GM12892 (cell line): ENCODE measurements around the gene DEFB132.
"Not testable (repeated sequence)": the region's sequence is repeated elsewhere in the genome, so short reads cannot be mapped to it uniquely, and the experiment has no call there.

Experiments
- DNase-seq: peaks from one replicate; pipeline ENCODE4 v3.0.0; 2011; ENCODE audit not compliant: insufficient read length
- FAIRE-seq: peaks from 2 replicates; lab custom pipeline; 2011; peaks lifted over from hg19 to GRCh38; lab: Jason Lieb, UNC
- POLR2A ChIP-seq: IDR thresholded peaks from 2 replicates; pipeline ENCODE4 v1.6.1; 2011; ENCODE audit warnings: low read depth, low read length, control low read depth
- POLR2AphosphoS5 ChIP-seq: IDR thresholded peaks from 2 replicates; pipeline ENCODE4 v1.6.1; 2011; ENCODE audit warnings: low read depth, low read length, control low read depth
- TAF1 ChIP-seq: IDR thresholded peaks from 2 replicates; pipeline ENCODE4 v1.6.1; 2011; ENCODE audit warnings: low read depth, mild to moderate bottlenecking, control low read depth, low read length, borderline replicate concordance

The DEFB132 gene

DNA sequence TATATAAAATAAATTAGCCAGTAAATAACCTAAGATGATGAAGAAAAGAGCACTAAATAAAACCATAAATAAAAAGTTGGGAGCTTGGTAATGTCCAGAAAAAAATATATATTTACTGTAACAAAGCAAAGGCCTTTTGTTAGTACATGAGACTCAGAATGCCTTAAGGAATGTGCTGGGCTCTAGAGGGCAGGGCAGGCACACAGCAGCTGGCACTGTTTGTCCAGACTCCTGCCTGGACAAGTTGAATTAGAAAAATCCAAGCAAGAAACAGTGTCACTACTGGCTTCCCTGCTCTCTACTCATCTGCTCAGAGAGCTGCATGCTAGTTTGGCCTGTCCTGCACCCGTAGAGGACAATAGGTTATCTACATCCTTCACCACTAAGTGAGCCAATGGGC, 21.6 kb upstream of the DEFB132 start:
- no peak for FAIRE-seq
- no peak for TF ChIP-seq POLR2A
- TF ChIP-seq POLR2AphosphoS5 = no peak
- no peak for TF ChIP-seq TAF1

DNA sequence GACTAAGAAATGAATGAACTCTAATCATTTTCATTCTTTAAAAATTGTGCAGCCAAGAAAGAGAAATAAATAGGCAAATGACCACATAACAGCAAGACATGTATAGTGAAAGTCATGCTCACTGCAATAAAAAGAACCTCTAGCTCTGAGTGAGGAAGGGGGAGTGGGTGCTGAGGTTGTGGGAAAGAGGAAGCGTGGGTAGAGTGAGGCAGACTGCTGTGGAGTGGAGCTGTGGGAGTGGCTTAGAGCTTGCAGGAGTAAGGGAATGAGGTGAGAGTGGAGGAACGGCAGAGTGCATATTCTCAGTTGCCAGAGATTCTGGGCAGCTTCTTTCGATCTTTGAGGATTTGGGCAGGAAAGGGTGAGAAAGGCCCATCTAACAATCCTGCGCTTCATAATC, 20.0 kb upstream of the DEFB132 start:
- DNase-seq (no peak), FAIRE-seq (peak; percentile 58)
- TF ChIP-seq POLR2AphosphoS5 (no peak), TAF1 (no peak), POLR2A (no peak)

More for the DNA sequence above, 21.6 kb upstream of the DEFB132 start:
- no peak for DNase-seq

- FAIRE-seq (peak; percentile 80), DNase-seq (no peak)
- no peak for TF ChIP-seq POLR2A
- TF ChIP-seq TAF1 = no peak
- no peak for TF ChIP-seq POLR2AphosphoS5
These were observed 19.6 kb upstream of the DEFB132 start for GRCh38 chr20:237929-238328.

- FAIRE-seq (no peak), DNase-seq (no peak)
These were observed 14.6 kb upstream of the DEFB132 start for GRCh38 chr20:242905-243304.

GRCh38 chr20:251354-251753, 6.2 kb upstream of the DEFB132 start:
- no peak for FAIRE-seq
- no peak for DNase-seq
- TF ChIP-seq POLR2AphosphoS5 (no peak), POLR2A (no peak), TAF1 (no peak)

More at GRCh38 chr20:242905-243304, 14.6 kb upstream of the DEFB132 start:
- TF ChIP-seq TAF1 = no peak
- no peak for TF ChIP-seq POLR2A
- TF ChIP-seq POLR2AphosphoS5 = no peak

GRCh38 chr20:252801-253200, 4.7 kb upstream of the DEFB132 start:
- FAIRE-seq = no peak
- no peak for DNase-seq
- TF ChIP-seq TAF1 (no peak), POLR2A (no peak), POLR2AphosphoS5 (no peak)

GRCh38 chr20:253447-253846, 4.1 kb upstream of the DEFB132 start:
- not testable (repeated sequence) for FAIRE-seq, DNase-seq

DNA sequence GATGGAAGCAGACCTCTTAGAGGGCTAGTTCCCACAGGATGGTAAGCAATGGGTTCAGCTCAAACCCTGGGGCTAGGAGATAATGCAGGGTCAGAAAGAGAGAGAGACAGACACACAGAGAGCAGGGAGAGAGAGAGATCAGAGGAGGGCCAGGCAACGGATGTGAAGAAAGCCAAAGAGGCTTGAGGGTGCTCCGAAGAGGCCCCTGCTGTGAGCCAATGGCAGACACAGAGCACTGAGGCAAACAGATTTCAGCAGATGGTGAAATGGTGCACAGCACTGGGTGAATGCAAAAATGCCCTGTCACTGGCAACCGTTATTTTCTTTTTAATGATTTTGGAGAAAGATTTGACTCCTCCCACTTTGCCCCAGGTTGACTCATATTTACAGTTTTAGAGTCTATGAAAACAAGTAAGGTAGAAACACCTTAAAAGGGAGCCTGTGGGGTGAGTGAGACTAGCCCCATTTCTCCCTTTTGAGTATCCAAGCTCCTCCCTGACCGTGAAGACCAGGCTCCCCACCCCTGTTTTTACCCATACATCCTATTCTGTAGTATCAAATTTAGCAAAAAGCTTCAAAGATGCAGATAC, 840 bp downstream of the DEFB132 start:
- FAIRE-seq = no peak
- no peak for DNase-seq
- TF ChIP-seq TAF1 = no peak
- no peak for TF ChIP-seq POLR2A
- no peak for TF ChIP-seq POLR2AphosphoS5

DNA sequence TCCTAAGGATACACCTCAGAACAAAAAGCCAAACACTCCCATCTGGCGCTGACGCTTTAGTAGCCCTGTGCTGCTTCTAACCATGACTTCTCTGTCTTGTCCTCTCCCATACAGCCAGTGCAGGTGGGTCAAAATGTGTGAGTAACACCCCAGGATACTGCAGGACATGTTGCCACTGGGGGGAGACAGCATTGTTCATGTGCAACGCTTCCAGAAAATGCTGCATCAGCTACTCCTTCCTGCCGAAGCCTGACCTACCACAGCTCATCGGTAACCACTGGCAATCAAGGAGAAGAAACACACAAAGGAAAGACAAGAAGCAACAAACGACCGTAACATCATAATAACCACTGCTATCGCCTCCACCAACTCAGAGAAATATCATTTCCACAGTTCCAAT, 1.4 kb downstream of the DEFB132 start:
- DNase-seq (no peak), FAIRE-seq (peak; percentile 76)

GRCh38 chr20:259981-260380, 2.5 kb downstream of the DEFB132 start:
- no peak for FAIRE-seq

More for the DNA sequence above, 1.4 kb downstream of the DEFB132 start:
- TF ChIP-seq TAF1 = no peak
- no peak for TF ChIP-seq POLR2A
- no peak for TF ChIP-seq POLR2AphosphoS5

DNA sequence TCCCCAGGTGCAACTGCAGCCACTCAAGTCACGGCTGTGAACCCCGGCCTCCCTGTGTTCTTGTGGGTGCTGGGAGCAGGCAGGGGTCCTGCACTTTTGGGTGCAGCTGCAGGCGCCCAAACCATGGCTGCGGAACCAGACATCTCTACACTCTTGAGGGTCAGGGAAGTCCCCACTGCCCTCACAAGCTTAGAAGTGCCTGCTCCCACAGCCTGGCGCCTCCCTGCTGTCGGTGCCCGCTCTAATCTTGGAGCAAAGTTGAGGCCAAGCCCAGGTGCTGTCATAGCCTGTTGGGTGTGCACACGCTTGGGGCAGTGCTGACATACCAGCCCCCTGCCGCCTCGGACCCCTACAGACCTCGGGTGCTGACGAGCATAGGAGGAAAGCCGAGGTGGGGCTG, 6.2 kb downstream of the DEFB132 start:
- TF ChIP-seq TAF1 (no peak), POLR2AphosphoS5 (no peak), POLR2A (no peak)
- FAIRE-seq (no peak), DNase-seq (no peak)

More at GRCh38 chr20:259981-260380, 2.5 kb downstream of the DEFB132 start:
- no peak for DNase-seq
- TF ChIP-seq POLR2A (no peak), TAF1 (no peak)
